Measurements from ENCODE around the gene GRIK3. TPM values are rescaled to one million over a fixed set of nuclear protein-coding genes. Genes with fewer than 3 reads are reported as not detected.

GRIK3 gene
- polyA plus RNA-seq, 1 donor (not counting 4 experiments of a cell fraction or from before 2014, with no cell fraction given) = not detected

DNA sequence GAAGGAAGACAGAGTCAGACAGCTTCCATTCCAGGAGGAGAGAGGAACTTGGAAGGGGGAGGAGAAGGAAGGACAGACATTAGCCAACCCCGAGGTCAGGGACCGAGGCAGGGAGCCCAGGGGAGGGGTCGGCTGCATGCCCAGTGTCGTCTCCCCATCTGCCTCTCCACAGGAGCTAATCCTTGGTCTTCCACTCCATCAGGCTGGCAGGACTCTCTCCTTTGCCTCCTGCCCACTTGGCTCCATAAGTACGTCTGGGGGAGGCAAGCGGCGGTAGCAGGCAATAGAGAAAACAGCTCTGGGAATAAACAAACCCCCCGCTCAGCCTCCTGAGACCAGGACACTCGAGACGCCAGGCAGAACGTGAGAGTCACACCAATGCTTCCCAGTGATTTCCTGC, 71.3 kb downstream of the GRIK3 start:
- Histone ChIP-seq H4K20me1 (ENCODE audit: control insufficient read depth, extremely low read depth, insufficient read depth, low read length) (no peaks in the 10 kb centered on the region), H3K36me3 (ENCODE audit: control insufficient read depth in 2 of 2, extremely low read depth in 1 of 2, insufficient read depth in 2 of 2, low read length in 2 of 2) (no peaks in the 10 kb centered on the region), H3K27me3 (ENCODE audit: control insufficient read depth, extremely low read depth, insufficient read depth, low read length) (no peaks in the 10 kb centered on the region), H3K9ac (ENCODE audit: control insufficient read depth, extremely low read depth, insufficient read depth, low read length) (no peak overlapping the region), H3K4me2 (ENCODE audit: control insufficient read depth, extremely low read depth, insufficient read depth, low read depth, low read length) (no peak overlapping the region), H3K79me2 (ENCODE audit: control insufficient read depth, insufficient read depth, low read length) (no peaks in the 10 kb centered on the region), H3K9me3 (ENCODE audit: control insufficient read depth, low read depth, low read length) (peaks cover 10% of the 10 kb centered on the region), H3K9me1 (ENCODE audit: control insufficient read depth, extremely low read depth, insufficient read depth, low read length) (no peaks in the 10 kb centered on the region), H3K4me3 (ENCODE audit: control insufficient read depth in 2 of 3, extremely low read depth in 1 of 3, insufficient read depth in 2 of 3, low read depth in 1 of 3, low read length in 3 of 3) (no peak overlapping the region), H3K27ac (ENCODE audit: control insufficient read depth, insufficient read depth, low read length) (no peak overlapping the region), H2AFZ (ENCODE audit: control insufficient read depth, low read length) (no peak overlapping the region), H3K4me1 (ENCODE audit: control insufficient read depth, extremely low read depth, insufficient read depth, low read length) (no peaks in the 10 kb centered on the region)
- no peak for DNase-seq (ENCODE audit: low read depth, low spot score)
- TF ChIP-seq, protein P1, sequence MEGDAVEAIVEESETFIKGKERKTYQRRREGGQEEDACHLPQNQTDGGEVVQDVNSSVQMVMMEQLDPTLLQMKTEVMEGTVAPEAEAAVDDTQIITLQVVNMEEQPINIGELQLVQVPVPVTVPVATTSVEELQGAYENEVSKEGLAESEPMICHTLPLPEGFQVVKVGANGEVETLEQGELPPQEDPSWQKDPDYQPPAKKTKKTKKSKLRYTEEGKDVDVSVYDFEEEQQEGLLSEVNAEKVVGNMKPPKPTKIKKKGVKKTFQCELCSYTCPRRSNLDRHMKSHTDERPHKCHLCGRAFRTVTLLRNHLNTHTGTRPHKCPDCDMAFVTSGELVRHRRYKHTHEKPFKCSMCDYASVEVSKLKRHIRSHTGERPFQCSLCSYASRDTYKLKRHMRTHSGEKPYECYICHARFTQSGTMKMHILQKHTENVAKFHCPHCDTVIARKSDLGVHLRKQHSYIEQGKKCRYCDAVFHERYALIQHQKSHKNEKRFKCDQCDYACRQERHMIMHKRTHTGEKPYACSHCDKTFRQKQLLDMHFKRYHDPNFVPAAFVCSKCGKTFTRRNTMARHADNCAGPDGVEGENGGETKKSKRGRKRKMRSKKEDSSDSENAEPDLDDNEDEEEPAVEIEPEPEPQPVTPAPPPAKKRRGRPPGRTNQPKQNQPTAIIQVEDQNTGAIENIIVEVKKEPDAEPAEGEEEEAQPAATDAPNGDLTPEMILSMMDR (optimal IDR thresholded peaks at IDR 0.05 in 1 of 3, IDR thresholded peaks at IDR 0.05 in 1 of 3, conservative IDR thresholded peaks at IDR 0.05 in 1 of 3; ENCODE audit: extremely low read depth in 1 of 3, insufficient read depth in 2 of 3, low read length in 3 of 3) = no peak
- no peak for TF ChIP-seq EZH2 (IDR thresholded peaks at IDR 0.05; ENCODE audit: low read length)
- FAIRE-seq = no peak
- dilution Hi-C loops (cut with MboI; ENCODE audit: extremely low pct_ligation_motif_present, low sequenced_read_pairs) = no loop called here

DNA sequence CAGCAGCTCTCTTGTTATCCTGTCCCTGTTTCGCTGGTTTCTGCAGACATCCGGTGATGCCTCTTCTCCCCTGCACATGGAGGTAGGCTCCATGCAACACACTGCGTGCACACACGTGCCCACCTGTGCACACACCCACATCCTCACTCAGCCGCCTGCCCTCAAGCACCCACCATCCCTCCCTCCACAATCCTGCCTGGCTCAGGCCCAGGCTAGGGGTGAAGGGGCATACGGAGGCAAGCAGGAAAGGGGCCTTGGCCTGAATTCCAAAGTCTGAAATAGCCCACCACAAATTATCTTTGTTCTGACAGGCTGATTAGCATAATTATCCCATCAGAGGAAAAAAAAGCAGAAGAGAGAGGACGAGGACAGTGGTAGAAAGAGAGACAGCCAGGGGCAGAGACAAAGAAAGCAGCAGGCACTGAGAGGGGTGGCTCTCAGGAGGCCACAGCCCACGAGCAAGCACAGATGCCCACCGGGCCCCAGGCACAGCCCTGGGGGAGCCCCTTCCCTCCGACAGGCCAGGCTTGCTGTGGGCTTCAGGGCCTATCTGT, 73.2 kb downstream of the GRIK3 start:
- H3K4me2 ChIP-seq (ENCODE audit: control insufficient read depth, extremely low read depth, insufficient read depth, low read depth, low read length) = no peak overlapping the region
- dilution Hi-C loops (cut with MboI; ENCODE audit: extremely low pct_ligation_motif_present, low sequenced_read_pairs) = no loop called here
- DNase-seq (ENCODE audit: low read depth, low spot score) (no peak), FAIRE-seq (no peak)
- no peaks in the 10 kb centered on the region for H3K9me1 ChIP-seq (ENCODE audit: control insufficient read depth, extremely low read depth, insufficient read depth, low read length)
- no peak overlapping the region for H3K9ac ChIP-seq (ENCODE audit: control insufficient read depth, extremely low read depth, insufficient read depth, low read length)
- H2AFZ ChIP-seq (ENCODE audit: control insufficient read depth, low read length) = no peak overlapping the region
- H3K36me3 ChIP-seq (ENCODE audit: control insufficient read depth in 2 of 2, extremely low read depth in 1 of 2, insufficient read depth in 2 of 2, low read length in 2 of 2) = no peaks in the 10 kb centered on the region
- H3K79me2 ChIP-seq (ENCODE audit: control insufficient read depth, insufficient read depth, low read length) = no peaks in the 10 kb centered on the region
- no peaks in the 10 kb centered on the region for H3K4me1 ChIP-seq (ENCODE audit: control insufficient read depth, extremely low read depth, insufficient read depth, low read length)
- no peaks in the 10 kb centered on the region for H3K27me3 ChIP-seq (ENCODE audit: control insufficient read depth, extremely low read depth, insufficient read depth, low read length)
- no peaks in the 10 kb centered on the region for H4K20me1 ChIP-seq (ENCODE audit: control insufficient read depth, extremely low read depth, insufficient read depth, low read length)
- H3K4me3 ChIP-seq (ENCODE audit: control insufficient read depth in 2 of 3, extremely low read depth in 1 of 3, insufficient read depth in 2 of 3, low read depth in 1 of 3, low read length in 3 of 3) = no peak overlapping the region
- TF ChIP-seq, protein P1 (optimal IDR thresholded peaks at IDR 0.05 in 1 of 3, IDR thresholded peaks at IDR 0.05 in 1 of 3, conservative IDR thresholded peaks at IDR 0.05 in 1 of 3; ENCODE audit: extremely low read depth in 1 of 3, insufficient read depth in 2 of 3, low read length in 3 of 3) = no peak
- TF ChIP-seq EZH2 (IDR thresholded peaks at IDR 0.05; ENCODE audit: low read length) = no peak
- H3K9me3 ChIP-seq (ENCODE audit: control insufficient read depth, low read depth, low read length) = peaks cover 10% of the 10 kb centered on the region
- H3K27ac ChIP-seq (ENCODE audit: control insufficient read depth, insufficient read depth, low read length) = no peak overlapping the region
